WTC11 (cell line): ENCODE data around the gene ATN1.

Experiments
- CREB1 ChIP-seq: sonication (generic); formaldehyde crosslinking; IDR thresholded peaks from 2 replicates; pipeline ENCODE4 v1.8.0; 2023; ENCODE audit warnings: mild to moderate bottlenecking, missing genetic modification reagents
- JUN ChIP-seq: sonication (generic); formaldehyde crosslinking; IDR thresholded peaks from 2 replicates; pipeline ENCODE4 v1.8.0; 2023; ENCODE audit warnings: mild to moderate bottlenecking, missing genetic modification reagents
- MLX ChIP-seq: sonication (generic); formaldehyde crosslinking; IDR thresholded peaks from 2 replicates; pipeline ENCODE4 v1.8.1; 2023; ENCODE audit warnings: mild to moderate bottlenecking, missing genetic modification reagents, moderate library complexity
- TEAD1 ChIP-seq: sonication (generic); formaldehyde crosslinking; IDR thresholded peaks from 2 replicates; pipeline ENCODE4 v1.8.0; 2022; ENCODE audit warnings: mild to moderate bottlenecking, missing genetic modification reagents
- USF1 ChIP-seq: sonication (generic); formaldehyde crosslinking; IDR thresholded peaks from 2 replicates; pipeline ENCODE4 v1.8.0; 2022; ENCODE audit warnings: mild to moderate bottlenecking, missing genetic modification reagents
- TF ChIP-seq, protein P1 (sequence below): fragments of 200-600 bp; IDR thresholded peaks from 2 replicates; pipeline ENCODE4 v1.8.0; 2022; ENCODE audit warnings: antibody characterized with exemption
- TF ChIP-seq, protein P2 (sequence below): sonication (generic); formaldehyde crosslinking; IDR thresholded peaks from 2 replicates; pipeline ENCODE4 v1.8.1; 2022; ENCODE audit warnings: mild to moderate bottlenecking, moderate library complexity, missing genetic modification reagents

DNA sequence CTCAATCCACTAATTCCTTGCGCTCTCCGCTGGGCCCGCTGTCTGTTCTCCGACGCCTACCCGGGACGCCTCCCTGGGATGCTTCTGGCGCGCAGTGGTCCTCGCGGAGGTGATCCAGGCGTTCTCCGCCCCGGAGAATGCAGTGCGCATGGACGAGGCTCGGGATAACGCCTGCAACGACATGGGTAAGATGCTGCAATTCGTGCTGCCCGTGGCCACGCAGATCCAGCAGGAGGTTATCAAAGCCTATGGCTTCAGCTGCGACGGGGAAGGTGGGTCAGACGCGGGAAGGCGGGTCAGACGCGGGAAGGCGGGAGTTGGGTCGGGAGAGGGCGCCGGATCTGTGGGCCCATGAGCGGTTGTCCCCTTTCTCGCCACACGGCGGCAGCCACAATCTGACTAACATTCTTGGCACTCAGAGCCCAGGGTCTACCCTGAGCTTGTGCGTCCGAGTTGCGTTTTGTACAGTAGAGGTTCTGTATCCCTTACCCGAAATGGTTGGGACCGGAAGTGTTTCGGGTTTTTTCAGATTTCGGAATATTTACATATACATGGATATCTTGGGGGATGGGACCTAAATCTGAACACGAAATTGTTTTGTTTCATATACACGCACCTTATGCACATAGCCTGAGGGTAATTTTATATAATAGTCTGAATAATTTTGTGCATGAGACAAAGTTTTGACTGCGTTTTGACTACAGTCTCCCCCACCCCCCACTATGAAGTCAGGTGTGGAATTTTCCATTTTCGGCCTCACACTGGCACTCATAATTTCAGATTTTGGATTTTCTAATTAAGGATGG lies 16.8 kb downstream of the ATN1 start:
- no peak for TF ChIP-seq MLX (CRISPR knock-in tag)
- TF ChIP-seq USF1 (CRISPR knock-in tag) = no peak
- no peak for TF ChIP-seq JUN (CRISPR knock-in tag)
- TF ChIP-seq, protein P1, sequence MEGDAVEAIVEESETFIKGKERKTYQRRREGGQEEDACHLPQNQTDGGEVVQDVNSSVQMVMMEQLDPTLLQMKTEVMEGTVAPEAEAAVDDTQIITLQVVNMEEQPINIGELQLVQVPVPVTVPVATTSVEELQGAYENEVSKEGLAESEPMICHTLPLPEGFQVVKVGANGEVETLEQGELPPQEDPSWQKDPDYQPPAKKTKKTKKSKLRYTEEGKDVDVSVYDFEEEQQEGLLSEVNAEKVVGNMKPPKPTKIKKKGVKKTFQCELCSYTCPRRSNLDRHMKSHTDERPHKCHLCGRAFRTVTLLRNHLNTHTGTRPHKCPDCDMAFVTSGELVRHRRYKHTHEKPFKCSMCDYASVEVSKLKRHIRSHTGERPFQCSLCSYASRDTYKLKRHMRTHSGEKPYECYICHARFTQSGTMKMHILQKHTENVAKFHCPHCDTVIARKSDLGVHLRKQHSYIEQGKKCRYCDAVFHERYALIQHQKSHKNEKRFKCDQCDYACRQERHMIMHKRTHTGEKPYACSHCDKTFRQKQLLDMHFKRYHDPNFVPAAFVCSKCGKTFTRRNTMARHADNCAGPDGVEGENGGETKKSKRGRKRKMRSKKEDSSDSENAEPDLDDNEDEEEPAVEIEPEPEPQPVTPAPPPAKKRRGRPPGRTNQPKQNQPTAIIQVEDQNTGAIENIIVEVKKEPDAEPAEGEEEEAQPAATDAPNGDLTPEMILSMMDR = no peak
- no peak for TF ChIP-seq CREB1
- TF ChIP-seq, protein P2, sequence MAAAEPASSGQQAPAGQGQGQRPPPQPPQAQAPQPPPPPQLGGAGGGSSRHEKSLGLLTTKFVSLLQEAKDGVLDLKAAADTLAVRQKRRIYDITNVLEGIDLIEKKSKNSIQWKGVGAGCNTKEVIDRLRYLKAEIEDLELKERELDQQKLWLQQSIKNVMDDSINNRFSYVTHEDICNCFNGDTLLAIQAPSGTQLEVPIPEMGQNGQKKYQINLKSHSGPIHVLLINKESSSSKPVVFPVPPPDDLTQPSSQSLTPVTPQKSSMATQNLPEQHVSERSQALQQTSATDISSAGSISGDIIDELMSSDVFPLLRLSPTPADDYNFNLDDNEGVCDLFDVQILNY (CRISPR knock-in tag) = peak; percentile 94
- no peak for TF ChIP-seq TEAD1 (CRISPR knock-in tag)
